ENCODE results near the gene HCAR2.

Gene HCAR2

GRCh38 chr12:122740351-122740750 is 37.2 kb upstream of the HCAR2 start:
- no peak for TF ChIP-seq CTCF (IDR thresholded peaks at IDR 0.05; ENCODE audit: borderline replicate concordance, insufficient read depth, low read depth, low read length)
- no peak overlapping the region for H3K4me3 ChIP-seq (ENCODE audit: low read depth, low read length)

DNA sequence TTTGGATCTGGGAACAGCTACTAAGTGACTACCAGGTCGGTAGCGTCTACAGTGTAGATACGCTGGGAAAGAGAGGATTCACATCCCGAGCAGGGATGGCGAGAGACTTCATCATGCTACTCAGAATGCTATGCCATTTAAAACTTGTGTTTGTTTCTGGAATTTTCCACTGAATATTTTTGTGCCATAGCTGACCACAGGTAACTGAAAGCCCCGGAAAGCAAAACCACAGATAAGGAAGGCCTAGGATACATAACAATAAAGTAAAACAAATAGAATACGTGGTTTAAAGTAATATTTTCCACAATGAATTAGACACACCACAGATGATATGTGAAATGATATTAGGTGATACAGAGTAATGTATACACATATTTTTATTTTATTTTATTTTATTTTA is 35.4 kb upstream of the HCAR2 start:
- TF ChIP-seq CTCF (IDR thresholded peaks at IDR 0.05; ENCODE audit: borderline replicate concordance, insufficient read depth, low read depth, low read length), result no peak
- no peak overlapping the region for H3K4me3 ChIP-seq (ENCODE audit: low read depth, low read length)

GRCh38 chr12:122732611-122733010 is 29.5 kb upstream of the HCAR2 start:
- no peak for TF ChIP-seq CTCF (IDR thresholded peaks at IDR 0.05; ENCODE audit: borderline replicate concordance, insufficient read depth, low read depth, low read length)
- no peak overlapping the region for H3K4me3 ChIP-seq (ENCODE audit: low read depth, low read length)

- TF ChIP-seq CTCF (IDR thresholded peaks at IDR 0.05; ENCODE audit: borderline replicate concordance, insufficient read depth, low read depth, low read length), result no peak
- H3K4me3 ChIP-seq (ENCODE audit: low read depth, low read length), result no peak overlapping the region
Observed at GRCh38 chr12:122732170-122732569, 29.0 kb upstream of the HCAR2 start.

DNA sequence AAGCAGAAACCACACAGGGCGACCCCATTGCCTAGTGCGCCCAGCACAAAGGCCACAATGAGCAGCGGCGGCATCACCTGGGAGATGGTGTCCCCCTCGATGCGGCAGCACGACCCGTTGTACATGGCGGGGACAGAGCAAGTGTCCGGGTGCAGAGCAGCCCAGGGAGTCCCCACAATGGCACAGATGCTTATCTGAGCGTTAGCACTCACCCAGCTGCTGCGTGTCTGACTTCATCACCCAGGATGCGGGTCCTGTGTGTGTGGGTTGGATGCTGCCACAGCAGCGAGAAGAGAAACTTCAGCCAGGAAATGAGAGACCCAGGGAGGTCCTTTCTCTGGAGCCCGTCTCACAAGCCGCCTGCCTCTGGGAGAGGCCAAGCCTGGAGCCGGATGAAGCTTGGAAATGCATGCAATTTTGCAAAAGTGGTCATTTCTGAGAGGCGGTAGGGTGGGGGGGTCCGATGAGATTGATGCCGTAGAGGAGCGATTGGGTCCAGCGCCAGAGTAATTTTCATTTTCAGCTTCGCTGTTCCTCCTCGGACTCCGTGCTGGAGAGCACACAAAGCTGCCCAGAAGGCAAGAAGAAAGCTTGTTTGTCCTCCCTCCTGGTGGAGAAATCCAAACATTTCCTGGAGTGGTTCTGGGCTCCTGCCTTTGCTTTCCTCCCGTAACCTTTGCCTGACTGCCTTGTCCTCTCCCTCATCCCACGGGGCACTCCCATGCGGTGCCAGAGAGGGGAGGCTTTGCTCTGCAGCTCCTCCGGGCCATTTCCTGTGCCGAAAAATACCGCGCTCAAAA is 27.3 kb upstream of the HCAR2 start, which contains the start of gene HCAR1:
Gene HCAR1 (minus strand): TSS at position 630 of the 800 bp plus-strand sequence. CDS start 505 bp downstream, at position 125.
- no peak within 1 kb of the TSS for H3K4me3 ChIP-seq (ENCODE audit: low read depth, low read length)
- TF ChIP-seq CTCF (IDR thresholded peaks at IDR 0.05; ENCODE audit: borderline replicate concordance, insufficient read depth, low read depth, low read length), result no peak

GRCh38 chr12:122729583-122730214 is 26.5 kb upstream of the HCAR2 start:
- no peak for TF ChIP-seq CTCF (IDR thresholded peaks at IDR 0.05; ENCODE audit: borderline replicate concordance, insufficient read depth, low read depth, low read length)
- no peak overlapping the region for H3K4me3 ChIP-seq (ENCODE audit: low read depth, low read length)

Data from GM12875 (cell line).